Measurements from ENCODE around the gene FAM156A.
"Not testable (repeated sequence)": the region's sequence is repeated elsewhere in the genome, so short reads cannot be mapped to it uniquely, and the experiment has no call there.

FAM156A gene, protein sequence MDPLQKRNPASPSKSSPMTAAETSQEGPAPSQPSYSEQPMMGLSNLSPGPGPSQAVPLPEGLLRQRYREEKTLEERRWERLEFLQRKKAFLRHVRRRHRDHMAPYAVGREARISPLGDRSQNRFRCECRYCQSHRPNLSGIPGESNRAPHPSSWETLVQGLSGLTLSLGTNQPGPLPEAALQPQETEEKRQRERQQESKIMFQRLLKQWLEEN

DNA sequence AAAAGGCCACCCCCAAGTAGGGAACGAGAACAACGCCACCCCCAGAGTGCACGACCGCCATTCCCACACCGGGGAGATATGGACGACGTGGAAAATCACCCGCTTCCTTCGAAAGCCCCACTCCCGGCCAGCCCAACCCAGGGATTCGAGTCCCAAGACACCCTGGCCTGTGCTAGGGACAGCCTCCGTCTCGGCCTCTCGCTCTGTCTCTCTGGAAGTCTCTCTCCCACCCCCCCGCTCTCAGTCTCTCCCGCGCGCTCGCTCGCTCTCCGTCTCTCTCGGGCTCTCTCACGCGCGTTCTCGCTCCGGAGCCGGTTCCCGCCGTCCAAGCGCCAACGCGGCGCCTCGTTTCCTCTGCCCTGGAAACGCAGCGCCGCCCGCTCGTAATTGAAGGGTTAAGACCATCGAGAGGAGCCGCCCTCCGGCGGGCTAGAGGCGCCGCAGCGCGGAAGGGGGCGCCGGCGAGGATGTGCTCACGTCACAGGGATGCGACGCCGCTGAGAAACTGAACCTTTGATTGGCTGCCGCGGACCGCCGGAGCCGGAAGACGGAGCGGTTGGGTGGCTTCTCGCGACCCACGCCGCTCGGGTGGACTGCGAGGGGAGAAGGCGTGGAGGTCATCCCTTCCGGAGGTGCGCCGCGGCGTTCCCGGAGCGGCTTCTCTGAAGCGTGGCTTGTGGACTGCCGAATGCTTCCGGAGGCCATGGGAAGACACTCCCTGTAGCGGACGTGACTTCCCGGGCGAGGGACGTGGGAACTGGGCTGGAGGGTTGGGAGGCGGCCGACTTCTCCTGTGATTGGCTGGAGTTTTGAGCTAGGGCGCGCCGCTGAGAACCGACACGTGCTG lies at the start of gene FAM156A:
FAM156A (minus strand) TSS at position 406 of the 847 bp plus-strand sequence. CDS start 9,930 bp downstream, outside the sequence.
- not testable (repeated sequence) for H3K9me3 Mint-ChIP-seq, H3K4me3 Mint-ChIP-seq

DNA sequence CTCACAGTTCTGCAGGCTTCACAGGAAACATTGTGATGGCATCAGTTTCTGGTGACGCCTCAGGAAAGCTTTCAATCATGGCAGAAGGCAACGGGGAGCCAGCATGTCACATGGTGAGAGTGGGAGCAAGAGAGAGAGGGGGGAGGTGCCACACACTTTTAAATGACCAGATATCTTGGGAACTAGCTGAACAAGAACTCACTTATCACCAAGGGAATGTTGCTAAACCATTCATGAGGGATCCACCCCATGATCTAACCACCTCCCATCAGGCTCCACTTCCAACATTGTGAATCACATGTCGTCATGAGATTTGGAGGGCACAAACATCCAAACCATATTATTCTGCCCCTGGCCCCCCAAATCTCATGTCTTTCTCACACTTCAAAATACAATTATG lies 47.0 kb upstream of the FAM156A start:
- H3K4me3 Mint-ChIP-seq = no peak overlapping the region
- ATAC-seq (ENCODE audit: low read depth) (no peak), DNase-seq (ENCODE audit: low spot score in 2 of 2) (no peak)
- peaks cover 6% of the 10 kb centered on the region for H3K27me3 Mint-ChIP-seq
- H3K4me1 Mint-ChIP-seq = peaks cover 4% of the 10 kb centered on the region
- no peak overlapping the region for H3K27ac Mint-ChIP-seq
- H3K36me3 Mint-ChIP-seq = no peaks in the 10 kb centered on the region
- H3K9me3 Mint-ChIP-seq = no peaks in the 10 kb centered on the region

More for the DNA sequence above, at the start of gene FAM156A:
- peak; percentile 87 for ATAC-seq (ENCODE audit: low read depth)
- H3K27ac Mint-ChIP-seq; H3K36me3 Mint-ChIP-seq; DNase-seq (ENCODE audit: low spot score in 2 of 2); H3K4me1 Mint-ChIP-seq; H3K27me3 Mint-ChIP-seq: not testable (repeated sequence)

DNA sequence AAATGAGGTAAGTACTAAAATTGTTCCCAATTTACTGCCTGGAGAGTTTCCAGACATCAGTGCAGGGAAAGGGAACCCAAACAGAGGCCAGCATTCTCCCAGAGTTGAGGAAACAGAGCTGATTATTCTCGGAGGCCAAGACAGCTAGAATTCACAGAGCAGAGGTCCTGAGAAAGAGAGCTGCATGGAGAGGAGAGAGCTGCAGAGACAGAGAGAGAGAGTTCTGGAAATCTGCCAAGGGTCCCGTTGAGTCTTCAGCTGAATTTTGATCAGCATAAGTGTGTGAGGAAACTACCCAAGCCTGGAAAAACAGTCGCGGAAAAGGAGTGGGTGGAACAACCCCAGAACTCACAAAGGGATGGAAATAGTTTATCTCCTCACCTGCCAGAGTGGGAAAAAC lies 46.5 kb upstream of the FAM156A start:
- Mint-ChIP-seq H3K9me3 (no peaks in the 10 kb centered on the region), H3K36me3 (no peaks in the 10 kb centered on the region), H3K4me1 (peaks cover 4% of the 10 kb centered on the region), H3K27me3 (peaks cover 6% of the 10 kb centered on the region), H3K27ac (no peak overlapping the region), H3K4me3 (no peak overlapping the region)
- DNase-seq (ENCODE audit: low spot score in 2 of 2) (no peak), ATAC-seq (ENCODE audit: low read depth) (no peak)

DNA sequence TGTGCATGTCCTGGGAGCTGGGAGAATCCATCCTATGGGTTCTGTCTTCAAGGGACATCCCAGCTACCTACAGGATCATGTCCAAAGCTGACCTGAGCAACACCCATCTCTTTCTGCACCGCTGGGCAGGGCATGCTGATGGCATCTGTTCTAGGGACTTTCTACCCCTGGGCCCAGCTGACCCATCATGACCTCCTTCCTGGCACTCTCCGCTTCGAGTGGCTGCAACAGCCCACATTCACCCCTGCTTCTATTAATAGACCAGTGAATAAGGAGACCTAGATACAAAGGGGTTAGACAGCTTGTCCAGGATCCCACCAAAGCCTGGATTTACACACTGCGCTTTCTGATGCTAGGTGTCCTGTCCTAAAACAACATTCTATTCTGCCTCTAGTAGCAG lies 45.7 kb upstream of the FAM156A start:
- no peak overlapping the region for H3K27ac Mint-ChIP-seq
- DNase-seq (ENCODE audit: low spot score in 2 of 2) (no peak), ATAC-seq (ENCODE audit: low read depth) (no peak)
- H3K4me3 Mint-ChIP-seq = no peak overlapping the region
- no peaks in the 10 kb centered on the region for H3K36me3 Mint-ChIP-seq
- H3K27me3 Mint-ChIP-seq = peaks cover 6% of the 10 kb centered on the region
- H3K9me3 Mint-ChIP-seq = no peaks in the 10 kb centered on the region
- peaks cover 4% of the 10 kb centered on the region for H3K4me1 Mint-ChIP-seq

DNA sequence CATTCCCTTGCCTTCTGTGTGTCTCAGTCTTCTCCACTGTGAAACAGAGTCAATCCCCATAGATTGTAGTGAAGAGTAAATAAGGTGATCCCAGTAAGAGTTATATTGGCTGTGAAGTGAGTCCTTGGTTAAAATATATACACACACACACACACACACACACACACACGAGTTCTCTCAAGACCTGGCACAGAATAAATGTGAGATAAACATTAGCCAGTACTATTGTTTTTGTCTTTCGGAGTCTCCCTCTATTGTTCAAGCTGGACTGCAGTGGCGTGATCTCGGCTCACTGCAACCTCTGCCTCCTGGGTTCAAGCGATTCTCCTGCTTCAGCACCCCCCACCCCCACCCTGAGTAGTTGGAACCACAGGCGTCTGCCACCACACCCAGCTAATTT lies 44.8 kb upstream of the FAM156A start:
- DNase-seq (ENCODE audit: low spot score in 2 of 2) (no peak), ATAC-seq (ENCODE audit: low read depth) (no peak)
- peaks cover 4% of the 10 kb centered on the region for H3K4me1 Mint-ChIP-seq
- no peaks in the 10 kb centered on the region for H3K36me3 Mint-ChIP-seq
- H3K27ac Mint-ChIP-seq = no peak overlapping the region
- no peaks in the 10 kb centered on the region for H3K9me3 Mint-ChIP-seq
- no peak overlapping the region for H3K4me3 Mint-ChIP-seq
- H3K27me3 Mint-ChIP-seq = peaks cover 5% of the 10 kb centered on the region

DNA sequence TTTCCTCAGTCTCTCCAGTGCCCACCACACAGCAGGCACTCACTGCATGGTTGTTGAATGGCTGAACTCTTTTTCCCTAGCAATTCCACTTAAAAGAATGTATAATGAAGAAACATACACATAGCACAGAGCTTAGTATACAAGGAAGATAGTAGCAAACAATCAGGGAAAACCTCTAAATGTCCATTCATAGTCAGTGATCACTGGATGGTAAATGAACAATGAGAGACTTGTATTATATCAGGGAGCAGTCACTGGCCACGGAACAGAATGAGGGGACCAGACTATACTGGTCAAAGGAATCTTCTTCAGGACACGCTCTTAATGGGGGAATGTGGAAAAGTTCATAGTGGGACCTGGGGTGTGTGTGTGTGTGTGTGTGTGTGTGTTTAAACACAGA lies 43.6 kb upstream of the FAM156A start:
- H3K36me3 Mint-ChIP-seq = no peaks in the 10 kb centered on the region
- H3K27me3 Mint-ChIP-seq = peaks cover 1% of the 10 kb centered on the region
- H3K9me3 Mint-ChIP-seq = no peaks in the 10 kb centered on the region
- ATAC-seq (ENCODE audit: low read depth) (no peak), DNase-seq (ENCODE audit: low spot score in 2 of 2) (no peak)
- no peak overlapping the region for H3K4me3 Mint-ChIP-seq
- no peak overlapping the region for H3K27ac Mint-ChIP-seq
- peaks cover 4% of the 10 kb centered on the region for H3K4me1 Mint-ChIP-seq

DNA sequence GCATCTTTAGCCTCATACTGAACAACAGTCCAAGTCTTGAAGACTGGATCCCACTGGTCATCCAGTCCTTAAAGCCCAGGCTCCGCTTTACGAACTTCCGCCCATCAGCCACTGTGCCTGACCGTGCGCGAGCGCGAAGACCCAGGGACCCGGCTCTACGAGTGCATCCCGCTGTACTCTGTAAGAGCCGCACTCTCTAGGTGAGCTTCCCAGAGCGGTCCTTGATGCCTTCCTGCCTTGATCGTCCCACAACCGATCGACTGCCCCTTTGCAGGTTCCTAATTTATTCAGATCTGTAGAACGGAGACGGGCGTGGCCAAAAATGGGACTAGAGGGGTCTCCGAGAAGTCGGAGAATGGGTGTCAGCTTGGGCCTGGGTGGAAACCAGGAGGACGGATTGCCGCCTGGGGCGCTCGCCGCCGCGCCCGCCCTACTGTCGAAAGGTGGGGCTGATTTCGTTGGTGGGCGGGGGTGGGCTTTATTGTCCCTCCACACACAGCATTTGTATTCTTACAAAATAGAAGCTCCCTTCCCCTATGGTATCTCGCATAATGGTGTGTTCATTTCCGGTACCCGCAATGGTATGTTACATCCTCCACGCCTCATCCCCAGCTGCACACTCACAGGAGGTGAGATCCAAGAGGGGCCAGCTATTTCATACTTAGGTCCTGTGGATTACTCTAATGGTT lies 42.3 kb upstream of the FAM156A start:
- peaks cover 7% of the 10 kb centered on the region for H3K4me1 Mint-ChIP-seq
- H3K27ac Mint-ChIP-seq = no peak overlapping the region
- DNase-seq (ENCODE audit: low spot score in 2 of 2) = no peak
- no peaks in the 10 kb centered on the region for H3K9me3 Mint-ChIP-seq
- peak; percentile 41 for ATAC-seq (ENCODE audit: low read depth)
- H3K27me3 Mint-ChIP-seq = peaks cover under 1% of the 10 kb centered on the region
- H3K36me3 Mint-ChIP-seq = no peaks in the 10 kb centered on the region
- H3K4me3 Mint-ChIP-seq = peak overlapping the region; percentile 80

DNA sequence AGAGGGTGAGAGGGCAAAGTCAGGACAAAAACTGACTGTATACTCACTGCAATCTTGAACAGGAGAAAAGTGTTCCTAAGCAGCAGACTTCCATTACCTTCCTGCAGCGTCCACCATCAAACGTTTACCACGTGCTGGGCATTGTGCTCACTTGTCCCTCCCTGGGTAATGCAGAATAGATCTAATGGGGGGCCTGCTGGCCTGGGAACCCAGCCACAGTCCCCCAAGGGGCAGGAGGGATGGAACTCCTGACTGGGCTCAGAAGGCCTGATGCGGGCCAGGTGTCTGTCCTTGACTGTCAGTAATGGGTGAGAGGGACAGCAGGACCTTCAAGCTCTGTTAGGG lies 37.6 kb upstream of the FAM156A start:
- ATAC-seq (ENCODE audit: low read depth) (no peak), DNase-seq (ENCODE audit: low spot score in 2 of 2) (no peak)
- H3K4me1 Mint-ChIP-seq = peaks cover 15% of the 10 kb centered on the region
- no peaks in the 10 kb centered on the region for H3K27me3 Mint-ChIP-seq
- H3K27ac Mint-ChIP-seq = peak overlapping the region; percentile 99
- peak overlapping the region; percentile 96 for H3K4me3 Mint-ChIP-seq
- H3K36me3 Mint-ChIP-seq = no peaks in the 10 kb centered on the region
- H3K9me3 Mint-ChIP-seq = no peaks in the 10 kb centered on the region

DNA sequence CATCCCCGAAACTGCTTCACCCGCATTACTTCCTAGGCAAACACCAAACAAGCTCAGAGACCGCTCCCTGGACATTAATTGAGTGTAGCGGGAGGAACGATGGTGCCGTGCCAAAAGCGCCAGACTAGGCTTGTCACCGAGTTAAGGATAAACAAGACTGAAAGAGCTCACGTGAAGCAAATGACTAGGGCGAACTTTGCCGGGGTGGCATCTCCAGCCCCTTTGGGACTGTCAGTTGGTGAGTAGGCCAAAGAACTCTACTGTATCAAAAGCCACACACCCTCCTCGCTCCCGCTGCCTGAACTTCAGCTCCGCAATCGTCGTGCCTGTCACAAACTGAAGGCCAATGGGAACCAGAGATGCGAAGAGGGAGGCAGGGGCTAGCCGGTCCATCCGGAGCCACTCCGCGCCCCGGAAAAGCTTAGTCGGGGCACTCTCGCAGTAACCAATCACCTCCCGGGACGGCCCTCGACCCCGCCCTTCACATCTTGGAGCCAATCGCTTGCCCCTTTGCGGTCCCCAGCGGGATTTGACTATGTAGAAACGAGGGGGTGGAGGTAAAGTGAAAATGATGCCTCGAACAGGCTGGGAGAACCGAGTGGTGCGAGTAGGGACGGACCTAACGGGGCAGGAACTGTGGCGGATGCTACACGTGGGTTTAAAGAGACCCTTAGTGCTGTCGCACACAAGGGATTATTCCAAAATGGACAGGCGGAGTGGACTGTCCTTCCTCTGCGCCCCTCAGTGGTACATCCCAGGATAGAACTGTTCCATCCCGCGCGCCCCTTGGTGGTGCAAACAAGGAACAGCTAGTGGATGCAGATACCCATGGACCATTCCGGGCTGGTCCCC lies 37.0 kb upstream of the FAM156A start:
- Mint-ChIP-seq H3K4me3 (peak overlapping the region; percentile 96), H3K4me1 (peaks cover 15% of the 10 kb centered on the region), H3K27me3 (no peaks in the 10 kb centered on the region), H3K36me3 (no peaks in the 10 kb centered on the region), H3K9me3 (no peaks in the 10 kb centered on the region), H3K27ac (peak overlapping the region; percentile 99)
- ATAC-seq (ENCODE audit: low read depth) (peak; percentile 95), DNase-seq (ENCODE audit: low spot score in 2 of 2) (peak; percentile 65 to 83)

DNA sequence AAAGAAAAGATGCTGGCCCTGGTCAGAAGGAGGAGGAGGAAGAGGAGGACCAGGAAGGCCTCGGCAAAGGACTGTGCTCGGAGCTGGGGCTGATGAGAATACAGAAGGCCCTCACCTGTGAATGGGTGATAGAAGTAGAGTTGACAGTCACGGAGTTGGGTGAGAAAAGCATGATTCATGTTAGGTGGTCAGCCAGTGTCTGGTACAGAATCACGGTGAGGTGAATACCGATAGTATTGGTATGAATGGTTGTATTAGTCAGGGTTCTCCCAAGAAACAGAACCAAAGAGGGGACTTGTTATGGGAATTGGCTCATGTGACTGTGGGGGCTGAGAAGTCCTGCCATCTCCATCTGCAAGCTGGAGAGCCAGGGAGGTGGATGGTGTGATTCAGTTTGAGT lies 32.5 kb upstream of the FAM156A start:
- no peak overlapping the region for H3K4me3 Mint-ChIP-seq
- no peaks in the 10 kb centered on the region for H3K27me3 Mint-ChIP-seq
- ATAC-seq (ENCODE audit: low read depth) = no peak
- peaks cover 15% of the 10 kb centered on the region for H3K4me1 Mint-ChIP-seq
- DNase-seq (ENCODE audit: low spot score in 2 of 2) = no peak
- H3K36me3 Mint-ChIP-seq = no peaks in the 10 kb centered on the region
- no peak overlapping the region for H3K27ac Mint-ChIP-seq
- H3K9me3 Mint-ChIP-seq = no peaks in the 10 kb centered on the region

DNA sequence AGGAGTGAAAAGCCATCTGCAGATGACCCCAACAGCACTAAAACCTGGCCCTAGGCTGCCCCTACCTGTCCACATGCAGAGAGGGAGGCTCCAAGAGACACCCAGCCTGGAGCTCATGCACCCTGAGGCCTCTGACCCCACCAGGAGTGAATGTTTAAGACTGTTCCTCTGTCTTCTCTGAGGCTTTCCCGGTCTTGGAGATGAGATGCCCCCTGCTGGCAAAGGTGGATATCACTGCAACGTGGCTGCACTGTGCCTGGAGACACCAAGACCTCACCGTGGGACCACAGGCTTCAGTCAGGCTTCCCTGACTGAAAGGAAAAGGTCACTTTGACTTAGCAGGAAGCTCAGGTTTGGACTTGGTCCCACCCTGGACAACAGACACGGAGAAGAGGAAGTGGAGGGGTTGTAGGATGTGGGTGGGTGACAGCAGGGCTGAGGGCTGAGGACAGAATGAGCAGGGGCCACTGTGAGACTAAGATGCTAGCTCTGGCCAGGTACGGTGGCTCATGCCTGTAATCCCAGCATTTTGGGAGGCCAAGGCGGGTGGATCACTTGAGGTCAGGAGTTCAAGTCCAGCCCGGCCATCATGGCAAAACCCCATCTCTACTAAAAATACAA lies 31.8 kb upstream of the FAM156A start:
- not testable (repeated sequence) for H3K36me3 Mint-ChIP-seq, H3K27me3 Mint-ChIP-seq, H3K9me3 Mint-ChIP-seq
- DNase-seq (ENCODE audit: low spot score in 2 of 2) (peak; percentile 30 to 48), ATAC-seq (ENCODE audit: low read depth) (peak; percentile 64)
- peak overlapping the region; percentile 55 for H3K4me3 Mint-ChIP-seq
- H3K4me1 Mint-ChIP-seq = peaks cover 14% of the 10 kb centered on the region
- peak overlapping the region; percentile 92 for H3K27ac Mint-ChIP-seq

DNA sequence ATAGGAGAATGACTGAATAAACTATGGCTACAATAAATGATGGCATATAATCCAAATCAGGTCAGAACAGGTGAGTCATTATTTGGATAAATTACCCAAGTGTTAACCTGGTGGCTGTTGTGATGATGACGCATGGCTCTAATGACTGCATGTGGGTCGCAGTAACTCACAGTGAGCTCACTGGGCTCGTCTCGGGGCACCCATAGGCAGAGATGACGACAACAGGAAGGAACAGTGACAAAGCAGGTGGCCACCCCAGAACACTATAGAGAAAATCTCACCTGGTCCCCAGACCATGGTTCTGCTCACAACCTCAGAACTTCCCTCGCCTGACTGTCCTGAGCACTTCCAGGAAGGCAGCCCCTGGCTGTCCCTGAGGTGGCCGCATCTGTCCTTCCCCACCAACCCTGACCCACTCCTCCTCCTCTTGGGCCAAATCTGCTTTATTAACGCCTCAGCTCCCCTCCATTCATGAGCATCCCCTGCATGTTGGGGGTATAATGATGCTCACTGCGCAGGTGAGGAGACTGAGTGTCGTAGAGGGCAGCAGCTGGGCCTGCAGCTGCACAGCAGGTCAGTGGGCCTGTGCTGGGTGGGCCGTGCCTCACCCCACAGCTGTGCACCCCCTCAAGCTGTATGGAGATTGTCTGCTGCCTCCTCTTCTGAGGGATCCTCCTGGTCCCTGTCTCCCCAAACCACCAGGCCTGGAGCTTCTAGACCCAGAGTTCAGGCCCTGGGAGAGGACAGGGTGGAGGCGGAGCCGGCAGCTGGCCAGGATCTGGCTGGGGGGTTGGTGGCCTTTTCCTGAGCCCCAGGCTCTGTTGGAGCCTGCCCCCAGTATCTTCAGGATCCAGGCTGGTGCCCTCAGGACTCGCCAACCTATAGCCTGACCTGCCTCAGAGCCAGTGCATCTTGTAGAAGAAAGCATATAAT lies 30.9 kb upstream of the FAM156A start:
- ATAC-seq (ENCODE audit: low read depth) = no peak
- Mint-ChIP-seq H3K4me3 (no peak overlapping the region), H3K36me3 (no peaks in the 10 kb centered on the region), H3K4me1 (peaks cover 10% of the 10 kb centered on the region), H3K27ac (no peak overlapping the region), H3K9me3 (no peaks in the 10 kb centered on the region), H3K27me3 (no peaks in the 10 kb centered on the region)
- DNase-seq (ENCODE audit: low spot score in 2 of 2) = no peak

Data from memory B cell (primary cell).